GM12891 (cell line): ENCODE results near the gene ERRFI1.

Experiments
- POLR2A ChIP-seq: IDR thresholded peaks from 2 replicates; pipeline ENCODE4 v1.6.1; 2011; ENCODE audit warnings: low read depth, low read length, control low read depth
- POLR2AphosphoS5 ChIP-seq: IDR thresholded peaks from 2 replicates; pipeline ENCODE4 v1.6.1; 2011; ENCODE audit warnings: low read depth, low read length, control low read depth
- POU2F2 ChIP-seq: IDR thresholded peaks from 2 replicates; pipeline ENCODE4 v1.6.1; 2011; ENCODE audit warnings: low read depth, mild to moderate bottlenecking, control low read depth, low read length, moderate library complexity
- SPI1 ChIP-seq: IDR thresholded peaks from 2 replicates; pipeline ENCODE4 v1.6.1; 2011; ENCODE audit warnings: low read depth, low read length, control low read depth
- TAF1 ChIP-seq: IDR thresholded peaks from 2 replicates; pipeline ENCODE4 v1.6.1; 2011; ENCODE audit warnings: low read depth, low read length, control low read depth

- no peak for TF ChIP-seq POLR2AphosphoS5
- no peak for TF ChIP-seq POLR2A
- no peak for TF ChIP-seq SPI1
- TF ChIP-seq TAF1: no peak
- TF ChIP-seq POU2F2: no peak
Observed at GRCh38 chr1:8010080-8010664, 15.9 kb downstream of the ERRFI1 start.
